ENCODE measurements around the gene MED16. TPM values are rescaled to one million over a fixed set of nuclear protein-coding genes. Genes with fewer than 3 reads are reported as not detected.

Gene MED16
- polyA plus RNA-seq, 1 experiment: 22.7 TPM

DNA sequence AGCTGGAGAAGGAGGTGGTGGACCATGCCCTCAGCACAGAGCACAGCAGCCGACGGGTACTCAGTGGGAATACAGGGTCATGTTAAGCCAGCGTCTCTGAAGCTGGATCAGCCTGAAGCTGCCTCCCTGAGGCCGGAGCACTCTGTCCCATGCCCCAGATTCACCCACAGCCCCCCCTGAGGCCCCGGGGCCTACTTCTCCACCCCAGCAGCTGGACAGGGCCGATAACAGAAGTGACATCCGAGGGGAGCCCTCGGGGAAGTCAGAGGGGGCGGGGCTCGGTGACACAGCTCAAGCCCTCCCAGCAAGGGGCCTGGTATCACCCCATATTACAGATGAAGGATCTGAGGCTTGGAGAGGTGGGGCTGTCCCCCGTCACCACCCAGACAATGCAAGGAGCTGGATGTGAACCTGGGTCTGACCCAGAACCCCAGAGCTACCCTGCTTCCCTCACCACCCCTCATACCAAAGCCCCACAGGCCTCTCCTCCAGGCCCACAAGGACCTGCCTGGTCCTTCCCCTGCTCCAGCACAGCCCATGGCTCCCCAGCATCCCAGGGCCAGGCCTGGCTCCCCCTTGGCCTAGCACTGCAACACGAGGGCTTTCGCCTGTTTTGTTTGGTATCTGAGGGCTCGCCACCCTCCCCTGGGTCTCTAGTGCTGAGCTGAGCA, 14.3 kb upstream of the MED16 start:
- Histone ChIP-seq H3K27me3 (ENCODE audit: control insufficient read depth, insufficient read depth, low read length) (no peaks in the 10 kb centered on the region), H3K4me3 (ENCODE audit: low read depth, low read length) (no peak overlapping the region), H3K9me3 (ENCODE audit: control insufficient read depth, insufficient read depth, low read length) (peaks cover 7% of the 10 kb centered on the region; the same call in 1 of the 2 replicates), H3K27ac (ENCODE audit: low read depth, low read length) (no peak overlapping the region)
- TF ChIP-seq CTCF (IDR thresholded peaks at IDR 0.05; ENCODE audit: low read depth, low read length): no peak
- POLR2A ChIA-PET: no interaction called here
- no peak for DNase-seq (ENCODE audit: low read depth, low spot score)
- CTCF ChIA-PET: no interaction called here

DNA sequence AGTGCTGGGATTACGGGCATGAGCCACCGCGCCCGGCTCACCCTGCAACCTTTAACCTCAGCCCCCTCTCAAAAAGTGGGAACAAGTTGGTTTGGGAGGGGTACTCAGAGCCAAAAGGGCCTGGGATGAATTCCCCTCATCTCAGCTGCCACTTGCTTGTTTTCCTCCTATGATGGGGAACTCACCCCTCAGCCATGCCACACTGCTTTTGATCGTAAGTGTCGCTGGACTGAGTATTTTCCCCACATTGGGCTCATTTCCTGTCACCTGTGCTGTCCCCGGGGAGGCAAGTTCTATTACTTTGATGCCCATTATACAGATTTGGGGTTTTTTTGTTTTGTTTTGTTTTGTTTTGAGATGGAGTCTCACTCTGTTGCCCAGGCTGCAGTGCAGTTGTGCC, 13.5 kb upstream of the MED16 start:
- H3K27me3 ChIP-seq (ENCODE audit: control insufficient read depth, insufficient read depth, low read length): no peaks in the 10 kb centered on the region
- TF ChIP-seq CTCF (IDR thresholded peaks at IDR 0.05; ENCODE audit: low read depth, low read length): no peak
- no peak overlapping the region for H3K27ac ChIP-seq (ENCODE audit: low read depth, low read length)
- POLR2A ChIA-PET: no interaction called here
- CTCF ChIA-PET: interaction anchor here (1.5 kb wide), 1 partner anchor 95 kb away, joined by 3 read pairs; no protein-coding TSS in a partner anchor
- no peak overlapping the region for H3K4me3 ChIP-seq (ENCODE audit: low read depth, low read length)
- no peak for DNase-seq (ENCODE audit: low read depth, low spot score)
- peaks cover 4% of the 10 kb centered on the region; the same call in 1 of the 2 replicates for H3K9me3 ChIP-seq (ENCODE audit: control insufficient read depth, insufficient read depth, low read length)

- ChIA-PET CTCF (no interaction called here), POLR2A (no interaction called here)
- Histone ChIP-seq H3K4me3 (ENCODE audit: low read depth, low read length) (no peak overlapping the region), H3K27ac (ENCODE audit: low read depth, low read length) (no peak overlapping the region), H3K9me3 (ENCODE audit: control insufficient read depth, insufficient read depth, low read length) (no peaks in the 10 kb centered on the region), H3K27me3 (ENCODE audit: control insufficient read depth, insufficient read depth, low read length) (no peaks in the 10 kb centered on the region)
- no peak for DNase-seq (ENCODE audit: low read depth, low spot score)
- no peak for TF ChIP-seq CTCF (IDR thresholded peaks at IDR 0.05; ENCODE audit: low read depth, low read length)
Measured at GRCh38 chr19:904545-904944, 11.6 kb upstream of the MED16 start.

- H3K27ac ChIP-seq (ENCODE audit: low read depth, low read length): no peak overlapping the region
- no peak for TF ChIP-seq CTCF (IDR thresholded peaks at IDR 0.05; ENCODE audit: low read depth, low read length)
- no peaks in the 10 kb centered on the region for H3K27me3 ChIP-seq (ENCODE audit: control insufficient read depth, insufficient read depth, low read length)
- no peak for DNase-seq (ENCODE audit: low read depth, low spot score)
- no peak overlapping the region for H3K4me3 ChIP-seq (ENCODE audit: low read depth, low read length)
- CTCF ChIA-PET: no interaction called here
- H3K9me3 ChIP-seq (ENCODE audit: control insufficient read depth, insufficient read depth, low read length): no peaks in the 10 kb centered on the region
- POLR2A ChIA-PET: no interaction called here
Measured at GRCh38 chr19:903266-903797, 10.3 kb upstream of the MED16 start.

GRCh38 chr19:902446-903226, 9.6 kb upstream of the MED16 start:
- DNase-seq (ENCODE audit: low read depth, low spot score): no peak
- no peak for TF ChIP-seq CTCF (IDR thresholded peaks at IDR 0.05; ENCODE audit: low read depth, low read length)
- Histone ChIP-seq H3K27me3 (ENCODE audit: control insufficient read depth, insufficient read depth, low read length) (no peaks in the 10 kb centered on the region), H3K9me3 (ENCODE audit: control insufficient read depth, insufficient read depth, low read length) (no peaks in the 10 kb centered on the region; the same call in 1 of the 2 replicates), H3K27ac (ENCODE audit: low read depth, low read length) (no peak overlapping the region), H3K4me3 (ENCODE audit: low read depth, low read length) (no peak overlapping the region)
- POLR2A ChIA-PET: no interaction called here
- CTCF ChIA-PET: interaction anchor here (0.5 kb wide), 1 partner anchor 82 kb away, joined by 3 read pairs; the partner anchor contains the start of gene WDR18

Measured in AG04450 (cell line).